Kidney (tissue), 14 donors: ENCODE data around the gene KCNC1. TPM values are rescaled to one million over a fixed set of nuclear protein-coding genes. Genes with fewer than 3 reads are reported as not detected.

Source experiments
- DNase-seq, 5 donors: peaks; one replicate each; pipeline ENCODE4 v3.0.0-alpha.2; 2013 to 2020
- FAIRE-seq: peaks from 2 replicates; lab custom pipeline; 2012; peaks lifted over from hg19 to GRCh38; lab: Jason Lieb, UNC
- H3K27ac ChIP-seq, 2 donors: one replicate each; pipeline ENCODE4 v1.7.0; 2013; ENCODE audit warnings: low read depth in 2 of 2, low read length in 2 of 2, inconsistent platforms in 1 of 2
- H3K27me3 ChIP-seq: one replicate; pipeline ENCODE4 v1.7.1; 2013; ENCODE audit warnings: low read length, inconsistent platforms; ENCODE audit not compliant: control insufficient read depth, insufficient read depth
- H3K36me3 ChIP-seq, 3 donors: one replicate each; pipeline versions ENCODE4 v1.7.0 to v1.7.1; 2013; ENCODE audit warnings: low read length in 3 of 3, control low read depth in 1 of 3, inconsistent platforms in 1 of 3; ENCODE audit not compliant: insufficient read depth in 3 of 3, control insufficient read depth in 2 of 3
- H3K4me1 ChIP-seq, 3 donors: one replicate each; pipeline versions ENCODE4 v1.7.0 to v1.7.1; 2013; ENCODE audit warnings: low read length in 3 of 3, inconsistent platforms in 1 of 3, low read depth in 1 of 3; ENCODE audit not compliant: control insufficient read depth in 2 of 3, insufficient read depth in 2 of 3
- H3K4me3 ChIP-seq, 3 donors: one replicate each; pipeline versions ENCODE4 v1.7.0 to v1.8.1; 2013; ENCODE audit warnings: low read length in 3 of 3, control low read depth in 1 of 3, inconsistent platforms in 1 of 3
- H3K9ac ChIP-seq, 3 donors: one replicate each; pipeline versions ENCODE4 v1.7.0 to v1.7.1; 2013; ENCODE audit warnings: low read length in 3 of 3, control low read depth in 1 of 3, inconsistent platforms in 1 of 3
- H3K9me3 ChIP-seq, 3 donors: one replicate each; pipeline versions ENCODE4 v1.7.0 to v1.7.1; 2013; ENCODE audit warnings: low read length in 3 of 3, control low read depth in 1 of 3, inconsistent platforms in 1 of 3; ENCODE audit not compliant: control insufficient read depth in 2 of 3, insufficient read depth in 1 of 3
- CTCF ChIP-seq: IDR thresholded peaks from 3 replicates; pipeline ENCODE4 v1.5.1; 2012; ENCODE audit warnings: mild to moderate bottlenecking, moderate library complexity, borderline replicate concordance; ENCODE audit not compliant: insufficient read depth; ENCODE audit errors: extremely low read depth
- intact Hi-C: fragments of 100-400 bp; cut with DNase I; formaldehyde crosslinking; loops from one replicate; pipeline ENCODE4 v1.11.1; 2022
- polyA plus RNA-seq: library from polyadenylated mRNA; stranded (reverse); fragments of 350-450 nt; fragmentation: Illumina TruSeq; extraction: RNeasy Lipid Tissue Mini Kit (QIAGEN cat#74804); gene quantifications from one replicate; pipeline ENCODE4 v1.2.3, GENCODE V29; 2014; ENCODE audit warnings: low read depth, low replicate concordance; ENCODE audit not compliant: insufficient read depth
- total RNA-seq: library from RNA; stranded (reverse); fragmentation: NEBNext Ultra II Directional; extraction: Animal tissue kit (Norgen Biotek cat#: 25700); gene quantifications from one replicate; pipeline ENCODE4 v1.2.1, GENCODE V29; 2021
- donor health status: control.
- donor health status: control.
- donor health status: control.
- donor health status: control.
- donor health status: control.
- donor health status: DM: yes; HTN: yes; CAD: no.
- donor health status: Normal renal cell carcinoma (clear cell type).

The KCNC1 gene
- total and polyA plus RNA-seq, 2 donors from 2014 or later: 0.03 TPM; not detected in 1

GRCh38 chr11:17722000-17722643 is 12.5 kb upstream of the KCNC1 start:
- no peak overlapping the region for H3K27ac ChIP-seq
- intact Hi-C loops: loop anchor here (10.0 kb wide), 1 partner anchor 127 kb away; no protein-coding TSS in a partner anchor
- no peaks in the 10 kb centered on the region for H3K9me3 ChIP-seq
- no peak overlapping the region for H3K4me3 ChIP-seq
- TF ChIP-seq CTCF: no peak
- no peak for DNase-seq
- no peak overlapping the region for H3K9ac ChIP-seq
- peaks cover 0 to 17% (median 0%) of the 10 kb centered on the region in 3 donors for H3K4me1 ChIP-seq
- H3K36me3 ChIP-seq: no peaks in the 10 kb centered on the region
- no peak for FAIRE-seq
- peaks cover 41% of the 10 kb centered on the region for H3K27me3 ChIP-seq

- no peak overlapping the region for H3K27ac ChIP-seq
- H3K27me3 ChIP-seq: peaks cover 24% of the 10 kb centered on the region
- no peak for TF ChIP-seq CTCF
- peaks cover 0 to 17% (median 0%) of the 10 kb centered on the region in 3 donors for H3K4me1 ChIP-seq
- no peaks in the 10 kb centered on the region for H3K9me3 ChIP-seq
- DNase-seq (peak in 2 of 5 donors; percentile 6 to 7), FAIRE-seq (no peak)
- no peak overlapping the region for H3K9ac ChIP-seq
- intact Hi-C loops: loop anchor here (10.0 kb wide), 1 partner anchor 129 kb away; no protein-coding TSS in a partner anchor
- H3K4me3 ChIP-seq: no peak overlapping the region
- no peaks in the 10 kb centered on the region for H3K36me3 ChIP-seq
These were observed 10.3 kb upstream of the KCNC1 start for GRCh38 chr11:17724020-17724908.

GRCh38 chr11:17725174-17725573 is 9.4 kb upstream of the KCNC1 start:
- FAIRE-seq: no peak
- H3K9ac ChIP-seq: no peak overlapping the region
- no peaks in the 10 kb centered on the region for H3K9me3 ChIP-seq
- no peak overlapping the region for H3K27ac ChIP-seq
- no peaks in the 10 kb centered on the region for H3K36me3 ChIP-seq
- peak in 2 of 5 donors; percentile 14 to 17 for DNase-seq
- intact Hi-C loops: loop anchor here (10.0 kb wide), 1 partner anchor 130 kb away; no protein-coding TSS in a partner anchor
- TF ChIP-seq CTCF: no peak
- H3K27me3 ChIP-seq: peaks cover 24% of the 10 kb centered on the region
- no peak overlapping the region for H3K4me3 ChIP-seq
- H3K4me1 ChIP-seq: peaks cover 0 to 11% (median 0%) of the 10 kb centered on the region in 3 donors
